Measurements from ENCODE around the gene PDE3B.

- TF ChIP-seq, protein P1, sequence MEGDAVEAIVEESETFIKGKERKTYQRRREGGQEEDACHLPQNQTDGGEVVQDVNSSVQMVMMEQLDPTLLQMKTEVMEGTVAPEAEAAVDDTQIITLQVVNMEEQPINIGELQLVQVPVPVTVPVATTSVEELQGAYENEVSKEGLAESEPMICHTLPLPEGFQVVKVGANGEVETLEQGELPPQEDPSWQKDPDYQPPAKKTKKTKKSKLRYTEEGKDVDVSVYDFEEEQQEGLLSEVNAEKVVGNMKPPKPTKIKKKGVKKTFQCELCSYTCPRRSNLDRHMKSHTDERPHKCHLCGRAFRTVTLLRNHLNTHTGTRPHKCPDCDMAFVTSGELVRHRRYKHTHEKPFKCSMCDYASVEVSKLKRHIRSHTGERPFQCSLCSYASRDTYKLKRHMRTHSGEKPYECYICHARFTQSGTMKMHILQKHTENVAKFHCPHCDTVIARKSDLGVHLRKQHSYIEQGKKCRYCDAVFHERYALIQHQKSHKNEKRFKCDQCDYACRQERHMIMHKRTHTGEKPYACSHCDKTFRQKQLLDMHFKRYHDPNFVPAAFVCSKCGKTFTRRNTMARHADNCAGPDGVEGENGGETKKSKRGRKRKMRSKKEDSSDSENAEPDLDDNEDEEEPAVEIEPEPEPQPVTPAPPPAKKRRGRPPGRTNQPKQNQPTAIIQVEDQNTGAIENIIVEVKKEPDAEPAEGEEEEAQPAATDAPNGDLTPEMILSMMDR (IDR thresholded peaks at IDR 0.05 in 8 of 11, conservative IDR thresholded peaks at IDR 0.05 in 3 of 11), result no peak
- no peak for TF ChIP-seq POLR2A (IDR thresholded peaks at IDR 0.05)
Observed at GRCh38 chr11:14775897-14776296, 132.3 kb downstream of the PDE3B start.
